Amygdala (tissue), 56 donors: Measurements from ENCODE around the gene ENSA.
A peak's percentile ranks its signal among the peaks of the same experiment; 100 is the strongest.
"Not testable (repeated sequence)": the region's sequence is repeated elsewhere in the genome, so short reads cannot be mapped to it uniquely, and the experiment has no call there.

Source experiments
- DNase-seq, 56 donors: peaks; one replicate each; lab custom pipeline; 2025; lab: John Stamatoyannopoulos, UW

ENSA gene, protein sequence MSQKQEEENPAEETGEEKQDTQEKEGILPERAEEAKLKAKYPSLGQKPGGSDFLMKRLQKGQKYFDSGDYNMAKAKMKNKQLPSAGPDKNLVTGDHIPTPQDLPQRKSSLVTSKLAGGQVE

DNA sequence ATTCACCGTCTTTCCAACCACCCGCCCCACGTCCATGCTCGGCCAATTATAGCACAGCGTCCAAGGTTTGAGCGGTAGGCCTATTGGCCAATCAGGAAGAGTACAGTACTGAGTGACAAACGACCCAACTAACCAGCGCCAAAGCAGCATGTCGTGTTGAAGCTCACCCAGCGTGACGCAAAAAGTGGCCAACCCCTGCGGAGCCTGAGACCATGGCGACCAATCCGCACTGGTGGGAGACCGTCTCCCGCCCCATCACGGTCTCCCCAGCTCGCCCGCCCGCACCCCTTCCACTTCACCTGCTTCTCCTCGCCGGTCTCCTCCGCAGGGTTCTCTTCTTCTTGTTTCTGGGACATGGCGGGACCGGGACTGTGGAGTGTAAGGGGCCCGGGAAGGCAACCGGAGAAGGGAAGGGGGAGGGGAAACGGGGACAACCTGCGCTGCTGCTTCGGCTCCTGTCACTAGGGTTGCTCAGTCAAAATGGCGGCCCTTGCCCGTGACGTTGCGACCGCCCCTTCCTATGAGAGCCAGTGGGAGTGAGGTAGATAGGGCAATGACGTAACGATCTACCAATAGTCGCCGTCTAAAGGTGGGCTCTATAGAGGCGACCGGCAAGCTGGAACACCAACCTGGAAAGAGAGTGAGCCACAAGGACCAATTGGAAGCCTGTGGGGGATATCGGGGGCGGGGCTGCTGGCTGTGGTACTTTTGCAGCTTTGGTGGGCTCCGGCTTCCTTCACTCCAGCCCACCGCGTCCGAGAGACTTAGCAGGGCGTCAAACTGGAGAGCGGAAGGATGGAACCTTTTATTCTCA lies at the start of gene ENSA:
ENSA (minus strand) TSS at position 498 of the 814 bp plus-strand sequence; CDS start at position 356, 142 bp downstream.
- DNase-seq = peak; percentile 91 to 99 (median 98)

DNA sequence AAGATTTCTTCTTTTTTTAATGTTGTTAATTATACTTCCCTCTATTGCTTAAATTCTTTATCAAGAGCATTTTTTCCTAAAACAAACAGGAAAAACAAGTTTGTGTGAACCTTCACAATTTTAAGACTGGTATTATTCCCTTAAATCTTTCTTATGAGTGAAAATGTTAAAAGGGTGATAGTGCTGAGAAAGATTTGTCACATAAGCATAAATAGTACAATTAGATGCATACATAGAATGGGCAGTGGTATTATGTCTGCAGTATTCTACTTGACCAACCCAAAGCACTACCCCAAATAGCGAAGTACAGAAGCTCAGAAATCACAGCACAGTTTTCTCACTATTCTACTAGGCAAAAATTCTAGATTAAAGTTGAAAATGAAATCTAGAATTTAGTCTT lies 49.6 kb upstream of the ENSA start:
- DNase-seq = no peak

DNA sequence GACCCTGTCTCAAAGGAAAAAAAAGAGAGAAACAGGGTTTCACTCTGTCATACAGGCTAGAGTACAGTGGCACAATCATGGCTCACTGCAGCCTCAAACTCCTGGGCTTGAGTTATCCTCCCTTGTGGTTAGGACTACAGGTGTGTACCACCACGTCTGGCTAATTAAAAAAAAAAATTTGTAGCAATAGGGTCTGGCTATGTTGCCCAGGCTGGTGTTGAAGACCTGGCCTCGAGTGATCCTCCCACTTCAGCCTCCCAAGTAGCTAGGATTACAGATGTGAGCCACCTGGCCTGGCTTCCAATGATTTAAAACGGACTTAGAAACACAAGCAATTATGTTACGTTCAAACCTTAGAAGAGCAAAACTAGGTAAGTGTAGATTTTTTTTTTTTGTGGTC lies 45.5 kb upstream of the ENSA start:
- DNase-seq = no peak

DNA sequence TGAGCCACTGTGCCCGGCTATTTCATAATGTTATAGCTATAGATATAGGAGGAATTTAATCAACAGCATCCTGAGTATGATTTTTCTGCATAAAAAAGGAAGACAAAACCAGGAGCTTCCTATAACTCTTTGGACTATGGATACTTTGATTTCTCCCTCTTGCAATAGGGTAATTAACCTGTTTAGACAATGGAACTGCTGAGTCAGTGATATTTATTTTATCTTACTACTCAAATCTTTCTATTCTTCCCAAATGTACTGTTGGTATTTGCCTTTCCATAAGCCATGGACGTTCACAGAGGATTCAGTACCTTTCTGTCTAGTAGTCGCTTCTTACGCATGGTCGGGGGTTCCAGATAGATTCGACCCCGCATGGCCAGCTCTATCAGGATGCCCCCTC lies 33.9 kb upstream of the ENSA start:
- no peak for DNase-seq

DNA sequence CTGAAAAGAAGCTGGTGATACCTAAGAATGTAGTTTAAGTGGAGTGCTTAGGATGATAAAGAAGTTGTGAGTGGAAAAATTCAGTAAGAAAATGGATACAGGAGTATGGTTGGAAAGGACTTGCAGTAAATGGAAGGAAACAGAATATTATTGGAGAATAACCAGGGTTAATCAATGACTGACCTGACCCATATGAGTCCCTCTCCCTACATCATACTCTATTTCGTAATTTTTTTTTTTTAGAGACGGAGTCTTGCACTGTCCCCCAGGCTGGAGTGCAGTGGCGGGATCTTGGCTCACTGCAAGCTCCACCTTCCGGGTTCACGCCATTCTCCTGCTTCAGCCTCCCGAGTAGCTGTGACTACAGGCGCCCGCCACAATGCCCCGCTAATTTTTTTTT lies 33.4 kb upstream of the ENSA start:
- DNase-seq = no peak

DNA sequence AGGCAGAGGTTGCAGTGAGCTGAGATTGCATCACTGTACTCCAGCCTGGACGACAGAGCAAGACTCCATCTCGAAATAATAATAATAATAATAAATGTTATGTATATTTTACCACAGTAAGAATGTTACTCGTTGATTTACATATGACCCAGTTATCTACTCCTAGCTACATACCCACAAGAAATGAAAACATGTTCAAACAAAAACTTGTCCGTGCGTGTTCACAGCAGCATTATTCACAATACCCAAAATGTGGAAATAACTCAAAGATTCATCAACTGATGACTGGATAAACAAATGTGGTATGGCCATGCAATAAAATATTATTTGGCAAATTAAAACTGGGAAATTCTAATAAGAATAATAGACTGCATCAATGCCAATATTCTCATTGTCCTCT lies 31.7 kb upstream of the ENSA start:
- no peak for DNase-seq

DNA sequence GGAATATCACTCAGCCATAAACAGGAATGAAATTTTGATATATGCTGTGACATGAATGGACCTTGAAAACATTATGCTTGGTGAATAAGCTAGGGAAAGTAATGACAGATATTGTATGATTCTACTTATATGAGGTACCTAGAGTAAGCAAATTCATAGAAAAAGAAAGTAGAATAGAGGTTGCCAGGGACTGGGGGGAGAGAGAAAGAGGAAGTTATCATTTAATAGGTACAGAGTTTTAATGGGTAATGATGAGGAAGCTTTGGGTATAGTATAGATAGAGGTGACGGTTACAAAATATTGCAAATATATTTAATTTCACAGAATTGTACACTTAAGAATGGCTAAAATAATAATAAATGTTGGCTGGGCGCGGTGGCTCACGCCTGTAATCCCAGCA lies 31.2 kb upstream of the ENSA start:
- no peak for DNase-seq

DNA sequence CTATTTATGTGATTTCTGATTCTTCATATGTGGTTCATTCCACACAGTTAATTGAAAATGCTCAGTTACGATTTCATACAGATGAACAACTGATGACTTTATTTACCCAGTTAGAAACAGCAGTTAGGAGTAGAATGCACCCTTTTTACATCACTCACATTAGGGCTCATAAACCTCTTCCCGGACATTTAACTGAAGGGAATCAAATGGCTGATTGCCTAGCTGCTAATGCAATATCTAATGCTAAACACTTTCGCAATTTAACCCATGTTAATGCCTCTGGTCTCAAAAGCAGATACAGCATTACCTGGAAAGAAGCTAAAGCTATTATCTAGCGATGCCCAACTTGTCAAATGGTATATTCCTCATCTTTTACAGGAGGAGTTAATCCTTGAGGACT lies 27.7 kb upstream of the ENSA start:
- not testable (repeated sequence) for DNase-seq

DNA sequence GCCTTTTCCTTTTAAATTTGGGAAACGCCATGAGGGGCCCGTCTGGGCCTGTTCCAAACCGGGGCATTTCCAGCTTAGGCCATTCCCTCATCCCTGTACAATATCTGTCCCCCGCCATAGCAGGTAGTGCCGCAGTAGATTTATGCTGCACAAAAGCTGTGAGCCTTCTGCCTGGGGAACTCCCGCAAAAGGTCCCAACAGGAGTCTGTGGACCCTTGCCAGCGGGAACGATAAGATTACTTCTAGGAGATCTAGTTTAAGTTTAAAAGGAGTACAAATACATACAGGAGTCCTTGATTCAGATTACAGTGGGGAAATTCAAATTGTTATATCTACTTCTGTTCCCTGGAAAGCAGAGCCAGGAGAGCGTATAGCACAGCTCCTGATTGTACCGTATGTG lies 25.2 kb upstream of the ENSA start:
- not testable (repeated sequence) for DNase-seq

DNA sequence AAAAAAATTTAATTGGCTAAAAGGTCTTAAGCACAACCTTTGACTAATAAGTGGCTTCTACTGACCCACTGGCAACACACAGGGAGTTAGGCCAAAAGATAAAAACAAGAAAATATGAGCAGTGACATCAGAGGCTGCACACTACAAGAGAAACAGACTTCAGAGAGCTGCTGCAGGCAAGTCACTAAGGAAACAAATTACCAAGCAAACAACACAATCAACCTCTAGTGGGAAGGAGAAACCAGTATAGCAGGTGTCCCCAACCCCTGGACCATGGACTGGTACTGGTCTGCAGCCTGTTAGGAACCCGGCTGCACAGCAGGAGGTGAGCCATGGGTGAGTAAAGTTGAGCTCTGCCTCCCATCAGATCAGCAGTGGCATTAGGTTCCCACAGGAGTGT lies 20.8 kb upstream of the ENSA start:
- DNase-seq = no peak

DNA sequence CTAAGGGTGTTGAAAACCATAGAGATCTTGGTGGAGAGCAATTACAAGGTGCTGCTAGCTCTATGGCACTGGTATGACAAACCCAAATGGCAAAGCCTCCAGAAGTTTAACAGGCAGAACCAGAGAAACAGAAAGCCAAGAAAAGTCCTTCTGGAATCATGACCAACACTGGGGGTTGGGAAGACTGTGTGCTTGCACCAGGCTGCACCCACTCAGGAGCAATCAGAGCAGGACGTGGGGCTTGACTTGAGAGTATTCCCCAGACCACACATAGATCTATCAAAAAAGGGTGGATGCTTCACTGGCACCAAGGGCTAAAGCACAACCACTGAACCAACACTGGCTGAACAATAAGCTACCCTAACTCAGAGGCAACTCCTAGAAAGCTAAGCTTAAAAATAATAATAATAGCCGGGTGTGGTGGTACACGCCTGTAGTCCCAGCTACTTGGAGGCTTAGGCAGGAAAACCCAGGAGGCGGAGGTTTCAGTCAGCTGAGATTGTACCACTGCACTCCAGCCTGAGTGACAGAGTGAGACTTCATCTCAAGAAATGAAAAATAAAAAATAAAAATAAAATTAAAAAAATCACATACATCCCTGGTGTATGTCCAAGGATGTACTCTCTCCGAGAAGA lies 20.1 kb upstream of the ENSA start:
- no peak for DNase-seq

DNA sequence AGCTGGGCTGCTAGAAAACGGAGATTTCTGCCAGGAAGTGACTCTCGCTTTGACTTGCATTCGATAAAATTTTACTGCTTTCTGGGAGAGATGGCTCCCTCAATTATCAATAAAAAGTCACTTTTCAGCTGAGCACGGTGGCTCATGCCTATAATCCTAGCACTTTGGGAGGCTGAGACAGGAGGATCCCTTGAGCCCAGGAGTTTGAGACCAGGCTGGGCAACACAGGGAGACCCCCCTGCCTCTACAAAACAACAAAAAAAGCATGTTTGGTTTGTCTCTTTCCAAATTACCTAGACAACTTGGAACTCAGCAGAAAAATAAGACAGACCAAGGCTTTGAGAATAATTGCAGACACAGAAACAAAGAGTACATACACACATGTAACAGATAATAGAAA lies 12.9 kb upstream of the ENSA start:
- no peak for DNase-seq

DNA sequence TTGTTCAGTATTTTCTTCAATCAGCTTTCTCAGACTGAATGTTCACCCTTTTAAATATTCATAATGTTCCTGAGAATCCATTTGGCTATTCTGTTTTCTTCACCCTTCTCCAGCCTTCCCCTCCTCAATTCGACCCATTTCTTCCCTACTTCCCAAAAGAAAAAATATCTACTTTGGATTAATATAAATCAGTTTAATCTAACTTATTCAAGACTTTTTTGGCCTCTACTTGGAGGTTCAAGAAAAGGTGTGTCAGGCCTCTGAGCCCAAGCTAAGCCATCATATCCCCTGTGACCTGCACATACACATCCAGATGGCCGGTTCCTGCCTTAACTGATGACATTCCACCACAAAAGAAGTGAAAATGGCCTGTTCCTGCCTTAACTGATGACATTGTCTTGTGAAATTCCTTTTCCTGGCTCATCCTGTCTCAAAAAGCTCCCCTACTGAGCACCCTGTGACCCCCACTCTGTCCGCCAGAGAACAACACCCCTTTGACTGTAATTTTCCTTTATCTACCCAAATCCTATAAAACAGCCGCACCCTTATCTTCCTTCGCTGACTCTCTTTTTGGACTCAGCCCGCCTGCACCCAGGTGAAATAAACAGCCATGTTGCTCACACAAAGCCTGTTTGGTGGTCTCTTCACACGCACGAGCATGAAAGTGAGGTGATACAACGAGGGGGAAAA lies 11.9 kb upstream of the ENSA start:
- DNase-seq = not testable (repeated sequence)

DNA sequence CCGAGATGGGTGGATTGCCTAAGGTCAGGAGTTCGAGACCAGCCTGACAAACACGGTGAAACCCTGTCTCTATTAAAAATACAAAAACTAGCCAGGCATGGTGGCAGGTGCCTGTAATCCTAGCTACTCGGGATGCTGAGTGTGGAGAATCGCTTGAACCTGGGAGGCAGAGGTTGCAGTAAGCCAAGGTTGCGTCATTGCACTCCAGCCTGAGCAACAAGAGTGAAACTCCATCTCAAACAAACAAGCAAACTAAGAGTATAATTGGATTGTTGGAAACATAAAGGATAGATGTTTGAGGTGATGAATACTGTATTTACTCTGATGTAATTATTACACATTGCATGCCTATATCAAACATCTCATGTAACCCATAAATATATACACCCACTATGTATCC lies 9.0 kb upstream of the ENSA start:
- DNase-seq = not testable (repeated sequence)

DNA sequence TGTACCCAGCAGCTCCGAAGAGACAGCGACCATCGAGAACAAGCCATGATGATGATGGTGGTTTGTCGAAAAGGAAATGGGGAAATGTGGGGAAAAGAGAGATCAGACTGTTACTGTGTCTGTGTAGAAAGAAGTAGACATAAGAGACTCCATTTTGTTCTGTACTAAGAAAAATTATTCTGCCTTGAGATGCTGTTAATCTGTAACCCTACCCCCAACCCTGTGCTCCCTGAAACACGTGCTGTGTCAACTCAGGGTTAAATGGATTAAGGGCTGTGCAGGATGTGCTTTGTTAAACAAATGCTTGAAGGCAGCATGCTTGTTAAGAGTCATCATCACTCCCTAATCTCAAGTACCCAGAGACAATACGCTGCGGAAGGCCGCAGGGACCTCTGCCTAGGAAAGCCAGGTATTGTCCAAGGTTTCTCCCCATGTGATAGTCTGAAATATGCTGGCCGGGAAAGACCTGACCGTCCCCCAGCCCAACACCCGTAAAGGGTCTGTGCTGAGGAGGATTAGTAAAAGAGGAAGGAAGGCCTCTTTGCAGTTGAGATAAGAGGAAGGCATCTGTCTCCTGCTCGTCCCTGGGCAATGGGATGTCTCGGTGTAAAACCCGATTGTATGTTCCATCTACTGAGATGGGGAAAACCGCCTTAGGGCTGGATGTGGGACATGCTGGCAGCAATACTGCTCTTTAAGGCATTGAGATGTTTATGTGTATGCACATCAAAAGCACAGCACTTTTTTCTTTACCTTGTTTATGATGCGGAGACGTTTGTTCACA lies 5.6 kb upstream of the ENSA start:
- DNase-seq = not testable (repeated sequence)

DNA sequence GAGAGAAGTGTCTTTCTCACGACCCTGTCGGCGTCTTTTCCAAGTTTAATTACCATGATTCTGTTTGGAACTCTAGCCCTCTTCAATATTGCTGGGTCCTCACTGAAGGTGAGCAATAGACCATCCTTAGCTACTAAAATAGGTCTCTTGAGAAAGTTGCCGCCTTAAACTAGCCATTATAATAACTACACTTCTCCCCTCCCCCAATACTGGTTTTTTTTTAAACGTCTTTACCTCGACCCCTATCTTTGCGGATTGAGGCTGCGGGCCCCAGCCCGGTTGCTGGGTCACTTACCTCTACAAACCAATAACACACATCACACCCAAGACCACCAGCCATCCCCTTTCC lies 672 bp downstream of the ENSA start:
- no peak for DNase-seq

DNA sequence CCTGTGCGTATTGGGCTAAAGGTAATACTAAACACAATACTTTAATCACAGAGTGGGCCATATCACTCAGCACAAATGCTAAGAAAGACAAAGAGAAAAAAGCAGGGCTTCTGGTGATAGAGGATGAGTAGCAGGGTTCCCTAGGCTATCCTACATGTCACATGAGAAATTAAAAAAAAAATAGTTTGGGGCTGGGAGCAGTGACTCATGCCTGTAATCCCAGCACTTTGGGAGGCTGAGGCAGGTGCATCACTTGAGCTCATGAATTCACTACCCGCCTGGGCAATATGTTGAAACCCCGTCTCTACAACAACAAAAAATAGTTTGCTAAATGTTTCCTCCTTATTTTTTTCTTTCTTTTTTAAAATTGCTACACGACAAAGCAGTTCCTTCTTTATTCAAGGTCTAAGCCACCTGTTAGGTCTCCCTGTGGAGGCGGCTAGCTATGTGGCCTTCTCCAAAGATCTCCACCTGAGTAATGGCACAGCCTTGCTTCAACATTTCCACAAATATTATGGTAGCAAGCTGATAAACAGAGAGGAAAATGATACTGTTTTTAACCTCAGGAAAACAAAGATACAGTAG lies 1.5 kb downstream of the ENSA start:
- DNase-seq = no peak

DNA sequence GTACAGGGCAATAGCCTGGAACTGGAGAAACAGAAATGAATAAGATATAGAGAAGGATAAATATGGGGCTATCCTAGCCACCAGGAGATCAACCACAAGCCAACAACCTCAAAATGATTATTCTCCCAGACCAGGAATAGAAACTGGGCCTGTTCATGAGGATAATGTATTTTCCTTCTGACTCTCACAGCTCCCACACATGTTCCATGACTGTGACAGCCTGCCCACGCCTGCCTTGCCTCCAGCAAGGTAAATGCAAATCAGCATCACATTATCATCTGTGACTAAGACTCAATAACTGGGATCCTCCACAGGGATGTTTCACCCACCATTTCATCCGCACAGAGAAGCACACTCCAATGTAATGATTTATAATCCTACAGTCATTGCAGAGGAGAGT lies 3.3 kb downstream of the ENSA start:
- peak in 28 of 56 donors; percentile 1 to 66 (median 23) for DNase-seq

DNA sequence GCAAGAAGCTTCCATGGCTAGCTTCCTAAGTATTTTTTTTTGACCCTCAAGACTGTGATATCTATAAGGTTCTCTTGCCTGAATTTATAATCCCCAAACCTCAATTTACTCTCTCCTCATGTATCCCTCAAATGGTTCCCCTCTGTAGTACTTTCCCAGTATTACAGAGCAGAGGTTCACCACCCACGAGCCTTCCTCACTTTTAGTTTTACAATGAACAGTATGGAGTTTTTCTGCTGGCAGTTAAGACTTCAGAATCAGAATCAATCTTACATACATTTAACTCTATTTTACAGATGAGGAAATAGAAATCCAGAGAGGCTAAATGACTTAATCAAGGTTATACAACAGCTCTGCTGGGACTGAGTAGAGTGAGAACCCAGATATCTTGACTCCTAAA lies 4.9 kb downstream of the ENSA start:
- DNase-seq = not testable (repeated sequence)

DNA sequence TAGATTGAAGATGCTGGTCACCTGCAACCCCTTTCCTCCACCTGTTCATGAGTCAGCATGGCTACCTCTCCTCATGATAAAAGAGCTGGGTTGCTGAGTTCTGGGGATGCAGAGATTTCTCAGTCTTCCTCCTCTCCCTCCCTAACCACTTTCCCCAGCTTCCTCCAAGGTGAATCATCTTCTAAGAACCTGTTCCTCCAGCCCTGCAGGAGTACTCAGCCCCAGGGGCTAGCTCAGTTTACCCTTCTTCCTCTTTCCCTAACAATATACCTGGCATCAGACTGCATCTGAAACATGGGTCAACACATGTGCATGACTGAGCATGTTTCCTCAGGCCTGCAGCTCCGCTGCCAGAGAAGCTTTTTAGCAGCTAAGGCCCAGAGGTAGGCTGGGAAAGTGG lies 5.3 kb downstream of the ENSA start:
- not testable (repeated sequence) for DNase-seq
